K562 (cell line): ENCODE data around the gene EOGT. TPM values are rescaled to one million over a fixed set of nuclear protein-coding genes. Genes with fewer than 3 reads are reported as not detected.

Experiments
- ATAC-seq: fragments of 200-7000 bp; cut with Tn5 transposase; 3 replicates; pipeline ENCODE4 v1.9.1; 2020; ENCODE audit warnings: moderate library complexity
- BruUV-seq: library from RNA; stranded (reverse); fragments of 400-500 nt; replicated peaks from 2 replicates; lab custom pipeline; 2021; lab: Mats Ljungman, UMichigan
- CTCF ChIA-PET: fragments of 300-600 bp; formaldehyde crosslinking; extraction: SDS; loops from one replicate; lab custom pipeline; 2021; ENCODE audit warnings: low intra/inter-chr PET ratio; lab: Yijun Ruan, JAX
- POLR2A ChIA-PET: fragments of 300-600, 350-650 bp; sonication (Branson Sonifier 250); formaldehyde crosslinking; extraction: SDS; loops from one replicate; lab custom pipeline; 2021; ENCODE audit warnings: antibody characterized with exemption, inconsistent platforms; lab: Yijun Ruan, JAX
- DNase-seq, 4 experiments: peaks; one replicate each; pipeline versions ENCODE4 v3.0.0 to v3.0.0-alpha.2; 2011 to 2018; ENCODE audit warnings: low spot score in 3 of 4, mixed read lengths in 3 of 4; ENCODE audit errors: extremely low read depth in 1 of 4
- FAIRE-seq: peaks from 2 replicates; lab custom pipeline; 2011; peaks lifted over from hg19 to GRCh38; lab: Jason Lieb, UNC
- H2AFZ ChIP-seq: 2 replicates; pipeline ENCODE4 v1.6.0; 2011; ENCODE audit warnings: low read depth, low read length, control low read depth, inconsistent platforms
- H3K27ac ChIP-seq: fragments of 200-600 bp; 3 replicates; pipeline ENCODE4 v1.8.0; 2011; ENCODE audit warnings: low read depth, mild to moderate bottlenecking, control low read depth, inconsistent platforms, low read length, moderate library complexity, mixed read lengths; ENCODE audit errors: extremely low read depth
- H3K27me3 ChIP-seq, 2 experiments: fragments of 300-600 bp in 1 of 2; 2 replicates in 1 of 2; 3 replicates in 1 of 2; pipeline versions ENCODE4 v1.6.0 to v1.8.0; 2011; ENCODE audit warnings: inconsistent platforms in 2 of 2, low read length in 2 of 2, mild to moderate bottlenecking in 1 of 2, mixed read lengths in 1 of 2, moderate library complexity in 1 of 2; ENCODE audit not compliant: control insufficient read depth in 2 of 2, insufficient read depth in 2 of 2
- H3K36me3 ChIP-seq: fragments of 300-600 bp; 3 replicates; pipeline ENCODE4 v1.8.0; 2011; ENCODE audit warnings: mild to moderate bottlenecking, low read length, inconsistent platforms; ENCODE audit not compliant: control insufficient read depth, insufficient read depth
- H3K4me1 ChIP-seq, 2 experiments: fragments of 200-600 bp in 1 of 2; replicated peaks in 1 of 2; 2 replicates in 1 of 2; 3 replicates in 1 of 2; pipeline versions ENCODE4 v1.5.1 to v1.8.0; 2011; ENCODE audit warnings: inconsistent platforms in 2 of 2, low read length in 2 of 2, mild to moderate bottlenecking in 1 of 2, mixed read lengths in 1 of 2, moderate library complexity in 1 of 2; ENCODE audit not compliant: control insufficient read depth in 2 of 2, insufficient read depth in 2 of 2
- H3K4me2 ChIP-seq: 2 replicates; pipeline ENCODE4 v1.6.1; 2011; ENCODE audit warnings: low read length, control low read depth, inconsistent platforms, mixed read lengths; ENCODE audit not compliant: insufficient read depth
- H3K4me3 ChIP-seq: fragments of 200-600 bp; sonication (generic), shearing (Covaris generic); 2 replicates; pipeline ENCODE4 v1.5.1; 2016; ENCODE audit warnings: control low read depth, inconsistent platforms
- H3K79me2 ChIP-seq: fragments of 200-600 bp; 3 replicates; pipeline ENCODE4 v1.8.0; 2011; ENCODE audit warnings: low read length, inconsistent platforms; ENCODE audit not compliant: control insufficient read depth, insufficient read depth
- H3K9ac ChIP-seq, 2 experiments: 2 replicates each; pipeline versions ENCODE4 v1.6.0 to v1.6.1; 2011; ENCODE audit warnings: low read depth in 2 of 2, low read length in 2 of 2, control low read depth in 1 of 2, inconsistent platforms in 1 of 2, mild to moderate bottlenecking in 1 of 2, mixed read lengths in 1 of 2; ENCODE audit not compliant: insufficient read depth in 1 of 2
- H3K9me1 ChIP-seq: one replicate; pipeline ENCODE4 v1.6.0; 2011; ENCODE audit warnings: inconsistent platforms, mild to moderate bottlenecking, low read length, moderate library complexity; ENCODE audit not compliant: control insufficient read depth, insufficient read depth
- H3K9me3 ChIP-seq: replicated peaks from 2 replicates; pipeline ENCODE4 v1.5.1; 2011; ENCODE audit warnings: low read depth, low read length, inconsistent platforms; ENCODE audit not compliant: control insufficient read depth, insufficient read depth
- H4K20me1 ChIP-seq: replicated peaks from 2 replicates; pipeline ENCODE4 v1.6.1; 2011; ENCODE audit warnings: low read length, inconsistent platforms, mixed read lengths; ENCODE audit not compliant: control insufficient read depth, insufficient read depth
- ATF1 ChIP-seq, 2 experiments: fragments of 450-650 bp in 1 of 2; IDR thresholded peaks; 2 replicates each; pipeline ENCODE4 v1.6.1; 2016; ENCODE audit warnings: missing compliant biosample characterization in 1 of 2, missing genetic modification characterization in 1 of 2
- BCOR ChIP-seq: fragments of 450-650 bp; IDR thresholded peaks from 2 replicates; pipeline ENCODE4 v1.6.1; 2016
- CC2D1A ChIP-seq: fragments of 450-650 bp; IDR thresholded peaks from 2 replicates; pipeline ENCODE4 v1.6.1; 2017; ENCODE audit warnings: mild to moderate bottlenecking
- CXXC5 ChIP-seq: fragments of 250-450 bp; sonication (Bioruptor Pico); IDR thresholded peaks from 2 replicates; pipeline ENCODE4 v1.8.0; 2022; ENCODE audit warnings: inconsistent platforms, mild to moderate bottlenecking, moderate library complexity
- ETV5 ChIP-seq: sonication (generic); formaldehyde crosslinking; IDR thresholded peaks from 2 replicates; pipeline ENCODE4 v1.4.0; 2020; ENCODE audit warnings: low read depth, mild to moderate bottlenecking, missing genetic modification reagents
- GATA2 ChIP-seq: sonication (generic); formaldehyde crosslinking; IDR thresholded peaks from 2 replicates; pipeline ENCODE4 v1.4.0; 2020; ENCODE audit warnings: mild to moderate bottlenecking, missing genetic modification reagents
- GATAD2A ChIP-seq: fragments of 450-650 bp; IDR thresholded peaks from 2 replicates; pipeline ENCODE4 v1.6.1; 2017
- HDAC1 ChIP-seq, 2 experiments: fragments of 450-650 bp; IDR thresholded peaks; 2 replicates each; pipeline ENCODE4 v1.6.1; 2016 to 2017; ENCODE audit warnings: inconsistent platforms in 1 of 2, mild to moderate bottlenecking in 1 of 2, moderate library complexity in 1 of 2
- HOMEZ ChIP-seq: fragments of 250-450 bp; sonication (Bioruptor Pico); IDR thresholded peaks from 2 replicates; pipeline ENCODE4 v1.4.0; 2020; ENCODE audit warnings: mild to moderate bottlenecking, moderate library complexity
- MTA1 ChIP-seq: fragments of 450-650 bp; IDR thresholded peaks from 2 replicates; pipeline ENCODE4 v1.6.1; 2017; ENCODE audit warnings: borderline replicate concordance
- PHB ChIP-seq: fragments of 250-450 bp; sonication (Bioruptor Pico); IDR thresholded peaks from 2 replicates; pipeline ENCODE4 v1.5.0; 2021
- PML ChIP-seq: IDR thresholded peaks from 2 replicates; pipeline ENCODE4 v1.6.1; 2012; ENCODE audit warnings: low read length, inconsistent platforms
- POLR2H ChIP-seq: IDR thresholded peaks from 2 replicates; pipeline ENCODE4 v1.6.1; 2016; ENCODE audit warnings: missing genetic modification characterization, low read depth, mild to moderate bottlenecking, control low read depth, missing compliant biosample characterization, moderate library complexity
- SNAPC5 ChIP-seq: fragments of 250-450 bp; sonication (Bioruptor Pico); IDR thresholded peaks from 2 replicates; pipeline ENCODE4 v1.8.0; 2021; ENCODE audit warnings: moderate library complexity, mild to moderate bottlenecking, inconsistent platforms
- TAF15 ChIP-seq: fragments of 200-400 bp; formaldehyde crosslinking; IDR thresholded peaks from 2 replicates; pipeline ENCODE4 v1.6.1; 2017; ENCODE audit warnings: mild to moderate bottlenecking, low read depth, low read length, moderate library complexity
- TCF3 ChIP-seq: sonication (generic); formaldehyde crosslinking; IDR thresholded peaks from 2 replicates; pipeline ENCODE4 v1.4.0; 2020; ENCODE audit warnings: mild to moderate bottlenecking, missing genetic modification reagents
- USF1 ChIP-seq: sonication (generic); formaldehyde crosslinking; IDR thresholded peaks from 2 replicates; pipeline ENCODE4 v1.9.0; 2022; ENCODE audit warnings: mild to moderate bottlenecking, missing genetic modification reagents
- ZBED1 ChIP-seq: IDR thresholded peaks from 2 replicates; pipeline ENCODE4 v1.6.1; 2014
- ZFP1 ChIP-seq: fragments of 450-650 bp; formaldehyde crosslinking; IDR thresholded peaks from 2 replicates; pipeline ENCODE4 v1.4.0; 2020; ENCODE audit warnings: mild to moderate bottlenecking, mixed read lengths
- ZNF57 ChIP-seq: fragments of 450-650 bp; formaldehyde crosslinking; IDR thresholded peaks from 2 replicates; pipeline ENCODE4 v1.4.0; 2020; ENCODE audit warnings: mild to moderate bottlenecking, moderate library complexity
- ZNF778 ChIP-seq: fragments of 450-650 bp; formaldehyde crosslinking; IDR thresholded peaks from 2 replicates; pipeline ENCODE4 v1.4.0; 2020; ENCODE audit warnings: mild to moderate bottlenecking, moderate library complexity
- WGBS: fragments of 100-300 bp; shearing (Covaris generic); methylation state at CpG from one replicate; pipeline ENCODE4 v1.1.6; 2016; ENCODE audit warnings: low coverage, mixed read lengths; ENCODE audit not compliant: insufficient coverage; ENCODE audit errors: missing lambda C conversion rate; 5-methylcytosine and 5-hydroxymethylcytosine counted together
- in situ Hi-C: fragments of 300-500 bp; cut with MboI; formaldehyde crosslinking; loops from 4 replicates; pipeline ENCODE4 v1.15.0; 2018; ENCODE audit warnings: inconsistent platforms, mixed read lengths
- intact Hi-C: fragments of 100-400 bp; cut with micrococcal nuclease; formaldehyde crosslinking; loops from 2 replicates; pipeline ENCODE4 v1.14.2; 2022
- polyA plus RNA-seq, 8 experiments: library from polyadenylated mRNA; depleted of rRNA in 4 of 8; stranded (reverse) in 5 of 8; unstranded in 3 of 8; fragments of >200 nt; fragmentation: Nextera tagmentation in 2 of 8; fragmentation: Illumina TruSeq in 1 of 8; extraction: Ambion mirVana in 2 of 8; extraction: Trizol in 1 of 8; gene quantifications; 2 replicates each; pipeline versions ENCODE4 v1.2.1 to v1.2.3, GENCODE V29; 2011 to 2014; ENCODE audit warnings: inconsistent platforms in 1 of 8, missing spikeins in 1 of 8
- total RNA-seq, 7 experiments: library from RNA; depleted of rRNA in 6 of 7; stranded (reverse); fragments of >200 nt in 6 of 7; fragmentation: Illumina TruSeq in 2 of 7; extraction: Trizol in 2 of 7; gene quantifications; 2 replicates each; pipeline versions ENCODE4 v1.2.1 to v1.2.3, GENCODE V29; 2011 to 2021; ENCODE audit warnings: low replicate concordance in 1 of 7
- TF ChIP-seq, protein P1 (sequence below): fragments of 450-650 bp; IDR thresholded peaks from 2 replicates; pipeline ENCODE4 v1.6.1; 2014; ENCODE audit warnings: low read depth, mild to moderate bottlenecking, moderate library complexity, borderline replicate concordance

The EOGT gene
- total and polyA plus RNA-seq, 9 of the 15 experiments (the other 6 are each of a cell fraction or from before 2014, with no cell fraction given) = 3.6 to 17.9 (median 7.4) TPM

DNA sequence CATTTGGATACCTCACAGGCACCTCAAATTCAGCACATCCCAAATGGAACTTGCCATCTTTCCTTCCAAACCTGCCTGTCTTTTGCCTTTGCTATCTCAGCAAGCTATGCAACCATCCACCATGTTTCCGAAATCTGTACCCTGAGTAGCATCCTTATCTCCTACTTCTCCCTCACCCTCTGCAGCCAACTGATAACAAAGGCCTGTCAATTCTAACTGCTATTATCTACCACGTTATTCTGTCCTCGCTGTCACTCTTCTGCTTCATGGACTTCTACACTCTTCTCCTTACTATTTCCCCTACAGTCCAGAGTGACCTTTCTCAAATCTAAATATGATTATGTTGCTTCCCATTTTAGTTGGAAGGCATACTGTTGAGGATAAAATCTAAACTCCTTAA lies 55.6 kb downstream of the EOGT start:
- no peak for FAIRE-seq
- TF ChIP-seq PML (peak; percentile 54; the same call in 1 of the 2 replicates), GATA2 (peak; percentile 46; the same call in 1 of the 2 replicates), GATAD2A (no peak), HDAC1 (IDR thresholded peaks at IDR 0.05) (peak in 1 of 2 experiments; percentile 94; a peak in 2 of 4 replicates), POLR2H (tag) (no peak), SNAPC5 (CRISPR knock-in tag) (no peak), BCOR (0 out of 2 replicates have a peak, but pooled peaks have one; percentile 14), ETV5 (CRISPR knock-in tag) (no peak), TAF15 (no peak), ZNF57 (no peak), USF1 (no peak), CXXC5 (peak; percentile 58; the same call in 1 of the 2 replicates), ZNF778 (no peak), HOMEZ (no peak), ZBED1 (no peak), TCF3 (CRISPR knock-in tag) (peak; percentile 86), ZFP1 (CRISPR knock-in tag) (no peak), PHB (no peak), ATF1 (CRISPR knock-in tag; IDR thresholded peaks at IDR 0.05) (no peak), ATF1 (tag; IDR thresholded peaks at IDR 0.05) (no peak), MTA1 (0 out of 2 replicates have a peak, but pooled peaks have one; percentile 36), CC2D1A (0 out of 2 replicates have a peak, but pooled peaks have one; percentile 43)
- TF ChIP-seq, protein P1, sequence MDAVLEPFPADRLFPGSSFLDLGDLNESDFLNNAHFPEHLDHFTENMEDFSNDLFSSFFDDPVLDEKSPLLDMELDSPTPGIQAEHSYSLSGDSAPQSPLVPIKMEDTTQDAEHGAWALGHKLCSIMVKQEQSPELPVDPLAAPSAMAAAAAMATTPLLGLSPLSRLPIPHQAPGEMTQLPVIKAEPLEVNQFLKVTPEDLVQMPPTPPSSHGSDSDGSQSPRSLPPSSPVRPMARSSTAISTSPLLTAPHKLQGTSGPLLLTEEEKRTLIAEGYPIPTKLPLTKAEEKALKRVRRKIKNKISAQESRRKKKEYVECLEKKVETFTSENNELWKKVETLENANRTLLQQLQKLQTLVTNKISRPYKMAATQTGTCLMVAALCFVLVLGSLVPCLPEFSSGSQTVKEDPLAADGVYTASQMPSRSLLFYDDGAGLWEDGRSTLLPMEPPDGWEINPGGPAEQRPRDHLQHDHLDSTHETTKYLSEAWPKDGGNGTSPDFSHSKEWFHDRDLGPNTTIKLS = no peak

More for the DNA sequence above, 55.6 kb downstream of the EOGT start:
- no peaks in the 10 kb centered on the region for H4K20me1 ChIP-seq
- DNase-seq = peak in 2 of 4 experiments; percentile 28 to 37
- intact Hi-C loops (no loop called here), in situ Hi-C loops (no loop called here)
- no peaks in the 10 kb centered on the region for H3K79me2 ChIP-seq
- H3K4me3 ChIP-seq = no peak overlapping the region
- H3K27me3 ChIP-seq = no peaks in the 10 kb centered on the region; a peak in 1 of 5 replicates
- H3K36me3 ChIP-seq = no peaks in the 10 kb centered on the region
- H3K4me1 ChIP-seq = no peaks in the 10 kb centered on the region
- no TSS peak for BruUV-seq
- no peak overlapping the region for H3K27ac ChIP-seq
- no peaks in the 10 kb centered on the region for H3K9me3 ChIP-seq
- H3K9ac ChIP-seq = no peak overlapping the region
- H2AFZ ChIP-seq = no peak overlapping the region
- ChIA-PET CTCF (no interaction called here), POLR2A (no interaction called here)
- H3K4me2 ChIP-seq = no peak overlapping the region
- no peaks in the 10 kb centered on the region for H3K9me1 ChIP-seq
- WGBS = 0% methylated on average over 3 of the region's 3 CpGs
- peak; percentile 59 for ATAC-seq
